Measurements from ENCODE around the gene ACTG1.
A peak's percentile ranks its signal among the peaks of the same experiment; 100 is the strongest.

GRCh38 chr17:81510785-81511553, 1.6 kb downstream of the ACTG1 start:
- peak in 1 of 2 donors; percentile 69 for TF ChIP-seq POLR2AphosphoS5 (IDR thresholded peaks at IDR 0.05; ENCODE audit: insufficient read depth in 1 of 2, low read depth in 1 of 2)
- TF ChIP-seq CTCF (IDR thresholded peaks at IDR 0.05), result no peak

All from vagina (tissue), 2 donors.